H1 (cell line): ENCODE data around the gene ARHGAP26. TPM values are rescaled to one million over a fixed set of nuclear protein-coding genes. Genes with fewer than 3 reads are reported as not detected.

Source experiments
- CTCF ChIA-PET: fragments of 300-600 bp; sonication (Branson Sonifier 250); formaldehyde crosslinking; loops from one replicate; lab custom pipeline; 2021; ENCODE audit not compliant: partially characterized antibody; lab: Charles Lee
- POLR2A ChIA-PET: fragments of 300-600 bp; sonication (Branson Sonifier 250); formaldehyde crosslinking; loops from one replicate; lab custom pipeline; 2021; ENCODE audit warnings: inconsistent platforms; ENCODE audit not compliant: partially characterized antibody; lab: Charles Lee
- DNase-seq, 2 experiments: peaks; one replicate each; pipeline versions ENCODE4 v3.0.0 to v3.0.0-alpha.2; 2010 to 2022; ENCODE audit warnings: low spot score in 2 of 2, low read depth in 1 of 2, mixed read lengths in 1 of 2
- FAIRE-seq: peaks from 2 replicates; lab custom pipeline; 2011; peaks lifted over from hg19 to GRCh38; lab: Jason Lieb, UNC
- H2AFZ ChIP-seq: 2 replicates; pipeline ENCODE4 v1.8.1; 2012; ENCODE audit warnings: low read length, inconsistent platforms
- H2AK5ac ChIP-seq: 2 replicates; pipeline ENCODE4 v1.6.1; 2013; ENCODE audit warnings: low read depth, low read length
- H2BK120ac ChIP-seq: replicated peaks from 2 replicates; pipeline ENCODE3; 2013; ENCODE audit warnings: low read depth, low read length, inconsistent platforms
- H2BK12ac ChIP-seq: 2 replicates; pipeline ENCODE4 v1.6.1; 2013; ENCODE audit warnings: low read depth, low read length
- H2BK15ac ChIP-seq: 2 replicates; pipeline ENCODE4 v1.6.1; 2013; ENCODE audit warnings: low read length
- H2BK20ac ChIP-seq: 2 replicates; pipeline ENCODE4 v1.6.1; 2013; ENCODE audit warnings: low read length
- H2BK5ac ChIP-seq: 2 replicates; pipeline ENCODE4 v1.6.1; 2013; ENCODE audit warnings: low read depth, low read length
- H3K14ac ChIP-seq: 2 replicates; pipeline ENCODE4 v1.6.1; 2013; ENCODE audit warnings: inconsistent platforms; ENCODE audit not compliant: insufficient read length
- H3K18ac ChIP-seq: 2 replicates; pipeline ENCODE4 v1.6.1; 2013; ENCODE audit warnings: low read length; ENCODE audit errors: extremely low read depth
- H3K23ac ChIP-seq: 2 replicates; pipeline ENCODE4 v1.6.1; 2013; ENCODE audit warnings: inconsistent platforms; ENCODE audit not compliant: insufficient read length
- H3K23me2 ChIP-seq: 2 replicates; pipeline ENCODE4 v1.6.1; 2013; ENCODE audit warnings: low read depth, low read length
- H3K27ac ChIP-seq: 2 replicates; pipeline ENCODE4 v1.6.1; 2011; ENCODE audit warnings: low read depth, low read length, inconsistent platforms
- H3K27me3 ChIP-seq, 4 experiments: replicated peaks in 1 of 4; 1 replicate in 1 of 4; 2 replicates in 3 of 4; pipeline versions ENCODE4 v1.6.1 to v1.8.1; 2011 to 2013; ENCODE audit warnings: low read length in 3 of 4, mild to moderate bottlenecking in 3 of 4, inconsistent platforms in 2 of 4, mixed read lengths in 2 of 4, moderate library complexity in 1 of 4; ENCODE audit not compliant: control insufficient read depth in 3 of 4, insufficient read depth in 3 of 4; ENCODE audit errors: extremely low read depth in 1 of 4
- H3K36me3 ChIP-seq, 4 experiments: 2 replicates each; pipeline versions ENCODE4 v1.6.1 to v1.8.1; 2011 to 2013; ENCODE audit warnings: mild to moderate bottlenecking in 4 of 4, low read length in 3 of 4, moderate library complexity in 2 of 4, control low read depth in 1 of 4, inconsistent platforms in 1 of 4; ENCODE audit not compliant: insufficient read depth in 4 of 4, control insufficient read depth in 2 of 4
- H3K4ac ChIP-seq: replicated peaks from 2 replicates; pipeline ENCODE3; 2013; ENCODE audit warnings: low read length, low read depth, mixed read lengths, inconsistent platforms; ENCODE audit not compliant: insufficient read length
- H3K4me1 ChIP-seq, 4 experiments: replicated peaks in 1 of 4; 1 replicate in 1 of 4; 2 replicates in 3 of 4; pipeline versions ENCODE4 v1.6.1 to v1.8.1; 2011 to 2013; ENCODE audit warnings: low read length in 3 of 4, inconsistent platforms in 2 of 4, mixed read lengths in 1 of 4; ENCODE audit not compliant: insufficient read depth in 4 of 4, control insufficient read depth in 3 of 4
- H3K4me2 ChIP-seq, 2 experiments: 2 replicates each; pipeline versions ENCODE4 v1.6.1 to v1.8.1; 2011 to 2013; ENCODE audit warnings: low read depth in 2 of 2, low read length in 2 of 2, control low read depth in 1 of 2, inconsistent platforms in 1 of 2, mild to moderate bottlenecking in 1 of 2; ENCODE audit not compliant: insufficient read depth in 1 of 2
- H3K4me3 ChIP-seq, 4 experiments: fragments of 200-600, 300-600 bp in 1 of 4; sonication (generic), shearing (Covaris generic), sonication (Bioruptor Twin) in 1 of 4; 2 replicates each; pipeline versions ENCODE4 v1.5.1 to v1.8.1; 2011 to 2016; ENCODE audit warnings: low read length in 4 of 4, low read depth in 3 of 4, control low read depth in 2 of 4, inconsistent platforms in 2 of 4, mild to moderate bottlenecking in 2 of 4, mixed read lengths in 1 of 4, moderate library complexity in 1 of 4; ENCODE audit not compliant: insufficient read depth in 2 of 4; ENCODE audit errors: extremely low read depth in 1 of 4
- H3K56ac ChIP-seq: replicated peaks from 2 replicates; pipeline ENCODE3; 2013; ENCODE audit warnings: low read depth, mild to moderate bottlenecking, mixed read lengths, low read length, inconsistent platforms; ENCODE audit not compliant: insufficient read length
- H3K79me1 ChIP-seq: 2 replicates; pipeline ENCODE4 v1.6.1; 2013; ENCODE audit warnings: low read depth, low read length, control low read depth
- H3K79me2 ChIP-seq, 2 experiments: 2 replicates each; pipeline versions ENCODE4 v1.6.1 to v1.8.1; 2012 to 2013; ENCODE audit warnings: low read length in 2 of 2, mild to moderate bottlenecking in 2 of 2, inconsistent platforms in 1 of 2; ENCODE audit not compliant: insufficient read depth in 2 of 2, control insufficient read depth in 1 of 2
- H3K9ac ChIP-seq, 4 experiments: replicated peaks in 1 of 4; 1 replicate in 1 of 4; 2 replicates in 3 of 4; pipeline versions ENCODE4 v1.6.1 to v1.8.1; 2011 to 2013; ENCODE audit warnings: low read depth in 3 of 4, low read length in 3 of 4, control low read depth in 2 of 4, mild to moderate bottlenecking in 2 of 4, moderate library complexity in 2 of 4, inconsistent platforms in 1 of 4; ENCODE audit errors: extremely low read depth in 1 of 4
- H3K9me3 ChIP-seq, 2 experiments: 2 replicates each; pipeline versions ENCODE4 v1.6.1 to v1.8.1; 2012 to 2013; ENCODE audit warnings: mild to moderate bottlenecking in 2 of 2, moderate library complexity in 2 of 2, control low read depth in 1 of 2, inconsistent platforms in 1 of 2, low read depth in 1 of 2, low read length in 1 of 2, mixed read lengths in 1 of 2; ENCODE audit not compliant: insufficient read depth in 2 of 2
- H4K20me1 ChIP-seq, 2 experiments: replicated peaks in 1 of 2; 2 replicates each; pipeline versions ENCODE3 to v1.8.1; 2011 to 2013; ENCODE audit warnings: inconsistent platforms in 2 of 2, low read length in 2 of 2, mild to moderate bottlenecking in 1 of 2; ENCODE audit not compliant: insufficient read depth in 2 of 2, control insufficient read depth in 1 of 2
- H4K5ac ChIP-seq: 2 replicates; pipeline ENCODE4 v1.6.1; 2013; ENCODE audit warnings: low read length, low read depth, mixed read lengths, inconsistent platforms; ENCODE audit not compliant: insufficient read length
- H4K8ac ChIP-seq: 2 replicates; pipeline ENCODE4 v1.8.0; 2013; ENCODE audit warnings: mild to moderate bottlenecking, moderate library complexity, low read length, inconsistent platforms; ENCODE audit not compliant: insufficient read depth; ENCODE audit errors: extremely low read depth
- H4K91ac ChIP-seq: replicated peaks from 2 replicates; pipeline ENCODE3; 2013; ENCODE audit warnings: low read length, mixed read lengths, inconsistent platforms; ENCODE audit not compliant: insufficient read length
- CHD1 ChIP-seq: IDR thresholded peaks from 2 replicates; pipeline ENCODE4 v1.6.1; 2012; ENCODE audit warnings: low read depth, low read length, improper control_type of control experiment
- CTBP2 ChIP-seq: IDR thresholded peaks from 2 replicates; pipeline ENCODE4 v1.7.0; 2011; ENCODE audit warnings: borderline replicate concordance, mild to moderate bottlenecking, moderate library complexity, mixed read lengths, low read length; ENCODE audit not compliant: insufficient read depth, insufficient read length
- NANOG ChIP-seq: IDR thresholded peaks from 2 replicates; pipeline ENCODE4 v1.6.1; 2011; ENCODE audit warnings: low read length, low read depth, mild to moderate bottlenecking, inconsistent platforms; ENCODE audit not compliant: insufficient read depth, poor library complexity, severe bottlenecking
- RFX5 ChIP-seq: IDR thresholded peaks from 2 replicates; pipeline ENCODE4 v1.6.1; 2011; ENCODE audit warnings: low read depth, low read length, improper control_type of control experiment, borderline replicate concordance
- WGBS, 2 experiments: shearing (Covaris generic) in 1 of 2; methylation state at CpG; one replicate each; pipeline versions ENCODE4 v1.1.6 to v1.1.7; 2013 to 2015; ENCODE audit warnings: low lambda C conversion rate in 2 of 2, mixed read lengths in 2 of 2, inconsistent platforms in 1 of 2, low coverage in 1 of 2, missing lambda C conversion rate in 1 of 2; ENCODE audit not compliant: insufficient replicate concordance in 2 of 2, insufficient coverage in 1 of 2, insufficient read length in 1 of 2; ENCODE audit errors: extremely low coverage in 1 of 2, missing lambda C conversion rate in 1 of 2; 5-methylcytosine and 5-hydroxymethylcytosine counted together
- polyA plus RNA-seq, 7 experiments: library from polyadenylated mRNA; depleted of rRNA in 3 of 7; stranded (reverse) in 5 of 7; unstranded in 2 of 7; fragments of >200 nt in 5 of 7; fragments of 200-250 nt in 2 of 7; gene quantifications; 1 replicate in 5 of 7; 2 replicates in 1 of 7; 4 replicates in 1 of 7; pipeline versions ENCODE4 v1.2.1 to v1.2.3, GENCODE V29; 2011 to 2013; ENCODE audit warnings: missing spikeins in 2 of 7, mixed read lengths in 2 of 7
- total RNA-seq: library from RNA; stranded (reverse); fragmentation: NEBNext Ultra II Directional; extraction: Animal tissue kit (Norgen Biotek cat#: 25700); gene quantifications from 2 replicates; pipeline ENCODE4 v1.2.1, GENCODE V29; 2021

Gene ARHGAP26
- total and polyA plus RNA-seq, 2 of the 8 experiments (the other 6 are each of a cell fraction or from before 2014, with no cell fraction given), result 7.1 to 24.8 TPM

- Histone ChIP-seq H3K27me3 (no peaks in the 10 kb centered on the region; a peak in 1 of 7 replicates), H3K23me2 (no peaks in the 10 kb centered on the region), H4K20me1 (peaks cover 0 to 10% of the 10 kb centered on the region in 2 experiments), H3K36me3 (no peaks in the 10 kb centered on the region), H2BK12ac (no peak overlapping the region), H3K4me1 (peaks cover 2 to 12% (median 7%) of the 10 kb centered on the region in 4 experiments; a peak in 4 of 7 replicates), H4K5ac (no peak overlapping the region), H2BK120ac (no peak overlapping the region), H2BK5ac (no peak overlapping the region), H2BK20ac (no peak overlapping the region), H3K4ac (no peak overlapping the region), H3K27ac (no peak overlapping the region), H3K56ac (no peak overlapping the region), H3K9me3 (no peaks in the 10 kb centered on the region), H2AK5ac (no peak overlapping the region), H3K9ac (no peak overlapping the region), H3K79me2 (peaks cover 0 to 59% of the 10 kb centered on the region in 2 experiments; a peak in 2 of 4 replicates), H2AFZ (no peak overlapping the region), H4K8ac (no peak overlapping the region), H3K14ac (no peak overlapping the region), H3K23ac (no peak overlapping the region), H4K91ac (no peak overlapping the region), H2BK15ac (no peak overlapping the region), H3K4me2 (no peak overlapping the region), H3K79me1 (peaks cover 11% of the 10 kb centered on the region), H3K4me3 (no peak overlapping the region), H3K18ac (no peak overlapping the region)
- FAIRE-seq (no peak), DNase-seq (no peak)
- CTCF ChIA-PET, result no interaction called here
- POLR2A ChIA-PET, result no interaction called here
- WGBS, 2 experiments, result 64% methylated on average over 2 of the region's 2 CpGs; no CpG with 5 or more reads in 1 of the 2 experiments
- no peak for TF ChIP-seq NANOG
- no peak for TF ChIP-seq CHD1
- no peak for TF ChIP-seq CTBP2
- TF ChIP-seq RFX5, result no peak
These were observed 36.7 kb downstream of the ARHGAP26 start for GRCh38 chr5:142806841-142807267.
